SW 1271 (cell line): Measurements from ENCODE around the gene CHAF1A.

Experiments used
- DNase-seq, 2 experiments: peaks; one replicate each; lab custom pipeline; 2025; lab: John Stamatoyannopoulos, UW

The CHAF1A gene

DNA sequence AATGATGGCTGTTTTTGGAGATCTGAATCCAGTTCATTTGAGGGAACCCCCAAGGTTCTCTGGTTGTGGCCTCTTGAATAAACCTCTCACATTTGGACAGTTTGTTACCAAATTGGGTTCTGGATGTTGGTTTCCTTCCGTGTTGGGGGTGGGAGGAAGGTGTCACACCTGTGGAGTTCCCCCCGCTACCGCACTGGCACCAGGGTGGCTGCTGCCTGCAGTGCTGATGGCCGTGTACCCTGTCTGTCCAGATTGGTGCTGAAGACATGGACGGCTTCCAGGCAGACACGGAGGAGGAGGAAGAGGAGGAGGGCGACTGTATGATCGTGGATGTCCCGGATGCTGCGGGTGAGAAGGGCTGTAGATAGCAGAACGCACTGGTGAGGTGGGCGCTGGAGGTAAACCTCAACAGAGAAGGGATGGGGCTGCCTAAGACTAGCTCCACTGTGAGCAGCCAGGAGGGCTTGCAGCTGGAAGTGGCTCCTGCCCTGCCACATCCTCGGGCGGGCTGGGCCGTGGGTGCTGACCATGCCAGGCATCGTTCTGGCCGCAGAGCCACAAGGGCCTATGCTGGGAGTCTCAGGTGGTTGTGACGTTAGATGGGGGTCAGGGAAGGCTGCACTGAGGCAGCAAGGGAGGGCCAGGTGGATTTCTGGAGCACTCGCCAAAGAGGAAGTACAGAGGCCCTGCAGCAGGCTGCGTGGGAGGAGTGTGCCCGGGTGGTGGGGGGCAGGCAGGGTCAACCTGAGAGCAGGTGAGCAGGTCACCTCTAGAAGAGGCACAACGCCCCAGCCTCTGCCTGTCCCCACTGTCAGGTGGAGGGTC is 39.8 kb downstream of the CHAF1A start:
- no peak for DNase-seq

- no peak for DNase-seq
Observed at GRCh38 chr19:4442819-4443146, 40.3 kb downstream of the CHAF1A start.

- no peak for DNase-seq
Observed at GRCh38 chr19:4443188-4443587, 40.7 kb downstream of the CHAF1A start.

DNA sequence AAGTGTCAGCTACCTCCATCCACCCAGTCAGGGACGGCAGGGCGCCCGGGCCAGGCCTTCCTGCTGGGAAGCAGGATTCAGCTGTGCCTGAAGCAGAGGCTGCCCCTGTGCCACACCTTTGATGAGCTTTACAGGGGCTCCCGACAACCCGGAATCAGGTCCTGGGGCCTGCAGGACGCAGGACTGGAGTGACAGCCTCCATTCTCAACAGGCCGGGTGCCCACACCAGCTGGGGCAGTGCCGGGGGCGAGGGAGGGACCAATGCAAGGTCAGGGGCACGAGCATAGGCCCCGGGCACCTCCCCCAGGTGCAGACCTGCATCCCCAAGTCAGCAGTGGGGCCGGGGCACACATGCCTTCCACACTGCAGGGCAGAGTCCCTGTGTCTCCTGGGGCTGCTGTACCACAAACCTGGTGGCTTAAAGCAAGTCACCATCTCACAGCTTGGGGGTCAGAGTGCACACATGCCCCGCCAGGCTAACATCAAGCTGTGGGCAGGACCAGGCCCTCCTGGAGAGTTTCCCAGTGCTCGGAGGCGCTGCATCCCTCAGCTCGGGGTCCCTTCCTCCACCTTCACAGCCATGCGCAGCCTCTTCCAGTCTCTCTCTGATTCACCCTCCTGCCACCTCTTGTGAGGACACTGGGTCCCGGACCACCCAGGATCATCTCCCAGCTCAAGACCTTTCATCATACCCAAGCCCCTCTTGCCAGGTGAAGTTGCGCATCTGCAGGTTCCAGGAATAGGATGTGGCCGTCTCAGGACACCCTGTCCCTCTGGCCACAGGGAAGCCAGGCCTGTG is 41.7 kb downstream of the CHAF1A start:
- DNase-seq = no peak

DNA sequence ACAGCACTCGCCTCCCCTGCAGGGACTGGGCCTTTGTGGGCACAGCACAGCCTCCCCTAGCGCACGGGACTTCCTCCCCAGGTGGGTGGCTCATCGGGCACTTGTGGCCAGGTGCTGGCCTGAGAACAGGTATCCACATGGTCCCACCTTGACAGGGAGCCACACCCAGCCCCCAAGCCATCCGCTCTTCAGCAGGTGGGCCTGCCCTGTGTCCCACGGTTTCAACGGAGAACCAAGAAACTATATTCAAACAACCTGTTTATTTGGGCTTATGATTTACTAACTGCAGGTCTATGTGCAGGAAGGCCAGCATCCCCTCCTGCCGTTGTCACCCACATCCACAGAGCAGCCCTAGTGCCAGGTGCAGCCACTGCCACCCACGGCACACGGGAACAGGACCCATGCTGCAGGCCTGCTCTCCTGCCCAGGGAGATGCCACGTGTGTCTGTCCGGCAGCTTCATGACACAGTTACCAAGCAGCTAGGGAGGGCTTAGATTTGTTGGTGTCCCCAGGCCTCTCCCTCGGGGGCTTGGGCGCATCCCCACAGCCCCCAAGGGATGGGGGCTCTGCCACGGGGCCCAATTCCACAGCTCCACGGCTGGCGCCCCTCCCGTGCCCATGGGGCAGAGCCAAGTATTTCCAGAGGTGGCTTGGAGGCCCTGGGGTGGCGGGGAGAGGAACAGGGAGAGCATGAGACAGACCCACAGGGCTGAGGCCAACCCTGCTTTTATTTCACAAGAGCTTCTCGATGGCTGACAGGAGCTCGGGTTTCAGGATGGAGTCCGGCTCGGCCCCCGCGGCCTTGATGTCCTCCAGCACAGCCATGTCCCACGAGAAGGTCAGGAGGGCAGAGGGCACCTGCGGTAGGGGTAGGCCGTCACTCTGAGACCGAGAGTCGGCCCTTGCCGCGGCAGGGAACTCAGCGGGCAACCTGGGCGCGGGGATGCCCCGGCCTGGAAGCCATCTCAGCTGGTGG is 42.6 kb downstream of the CHAF1A start:
- no peak for DNase-seq

DNA sequence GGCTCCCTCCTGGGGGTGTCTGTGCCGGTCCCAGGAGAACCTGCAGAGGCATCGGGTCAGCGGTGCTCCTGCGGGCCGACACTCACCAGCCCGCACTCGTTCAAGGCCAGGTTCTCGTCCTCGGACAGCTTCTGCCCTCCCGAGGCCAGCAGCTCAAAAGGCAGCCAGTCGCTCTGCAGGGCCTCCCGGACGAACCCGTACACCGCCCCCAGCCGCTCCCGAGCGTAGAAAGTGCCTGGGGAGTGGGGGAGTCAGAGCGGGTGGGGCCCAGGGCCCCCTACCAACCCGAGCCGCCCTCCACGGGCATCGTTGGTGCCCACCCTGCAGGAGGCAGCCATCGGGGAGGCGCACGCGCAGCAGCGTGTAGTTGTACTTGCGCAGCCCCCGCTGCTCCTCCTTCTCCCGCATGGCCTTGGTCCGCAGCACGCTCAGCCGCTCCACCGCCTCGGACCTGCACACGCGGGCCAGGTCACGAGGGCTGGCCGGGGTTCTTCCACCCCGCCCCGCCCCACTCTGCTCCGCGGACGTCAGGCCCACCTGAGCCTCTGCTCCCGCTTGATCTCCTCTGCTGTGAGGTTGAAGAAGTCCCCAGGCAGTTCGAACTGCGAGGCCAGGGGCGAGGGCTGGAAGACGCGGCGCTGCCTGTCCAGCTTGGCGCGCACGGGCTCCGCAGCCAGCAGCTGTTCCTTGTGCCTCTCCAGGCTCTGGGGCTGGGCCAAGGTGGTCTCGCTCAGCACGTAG is 43.7 kb downstream of the CHAF1A start:
- DNase-seq = no peak

- DNase-seq = no peak
Observed at GRCh38 chr19:4446704-4447200, 44.3 kb downstream of the CHAF1A start.

- no peak for DNase-seq
Observed at GRCh38 chr19:4447327-4448146, 45.1 kb downstream of the CHAF1A start.

GRCh38 chr19:4448147-4448985 is 45.9 kb downstream of the CHAF1A start:
- DNase-seq = no peak

GRCh38 chr19:4449022-4449638 is 46.7 kb downstream of the CHAF1A start:
- DNase-seq = no peak

GRCh38 chr19:4449639-4450028 is 47.2 kb downstream of the CHAF1A start:
- no peak for DNase-seq

- no peak for DNase-seq
Observed at GRCh38 chr19:4452230-4452990, 50.0 kb downstream of the CHAF1A start.

DNA sequence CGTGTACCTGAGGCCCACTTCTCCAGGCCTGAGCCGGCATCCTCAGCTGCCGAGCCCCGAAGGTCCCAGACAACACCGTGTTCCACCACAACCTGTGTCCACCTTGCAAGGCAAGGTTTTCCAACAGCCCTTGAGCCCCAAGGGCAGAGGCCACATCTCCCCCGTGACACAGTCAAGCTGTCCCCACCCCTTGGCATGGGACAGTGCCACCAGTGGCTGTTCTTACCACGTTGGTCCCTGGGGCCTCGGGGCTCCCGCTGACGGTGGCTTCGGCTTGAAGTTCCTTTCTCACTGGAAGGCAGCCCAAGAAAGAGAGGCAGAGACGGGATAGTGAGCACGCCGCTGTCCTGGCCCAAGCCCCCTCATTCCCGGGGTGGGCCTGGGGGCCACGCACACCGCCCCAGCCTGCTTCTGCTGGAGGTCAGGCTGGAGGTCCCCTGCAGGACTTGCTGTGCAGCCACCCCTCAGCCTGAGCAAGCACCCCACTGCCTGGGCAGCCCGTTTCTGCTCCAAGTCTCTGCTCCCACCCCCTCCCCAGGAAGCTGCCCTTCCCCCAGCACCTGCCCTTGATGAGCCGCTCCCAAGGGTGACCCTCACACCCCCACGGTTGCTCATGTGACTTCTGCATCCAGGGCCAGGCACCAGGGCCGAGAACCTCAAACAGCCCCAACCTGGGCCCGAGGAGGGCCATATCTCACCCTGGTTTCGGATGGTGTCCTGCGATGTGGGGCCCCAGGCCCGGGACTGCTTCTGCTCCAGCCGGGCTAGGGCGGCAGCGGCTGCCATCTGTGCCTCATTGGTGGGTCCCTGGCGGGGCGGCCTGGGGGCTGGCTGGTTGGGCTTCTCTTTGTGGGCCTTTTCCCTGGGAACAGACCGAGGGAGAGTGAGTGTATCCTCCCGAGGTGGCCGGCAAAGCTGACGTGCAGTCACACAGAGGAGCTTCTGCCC is 51.1 kb downstream of the CHAF1A start:
- no peak for DNase-seq

- DNase-seq = no peak
Observed at GRCh38 chr19:4454747-4455718, 52.6 kb downstream of the CHAF1A start.

GRCh38 chr19:4455719-4456475 is 53.5 kb downstream of the CHAF1A start:
- no peak for DNase-seq
